H1 (cell line): ENCODE data around the gene XPOT.

Experiments
- CBX5 ChIP-seq: fragments of 300-800, 300-1000 bp; sonication (generic); IDR thresholded peaks from 2 replicates; pipeline ENCODE4 v1.7.1; 2016; ENCODE audit warnings: antibody characterized with exemption, low read length, low read depth
- CTCF ChIP-seq, 3 experiments: IDR thresholded peaks; 1 replicate in 2 of 3; 2 replicates in 1 of 3; pipeline versions ENCODE4 v1.5.1 to v1.6.1; 2011; ENCODE audit warnings: low read length in 3 of 3, mild to moderate bottlenecking in 3 of 3, inconsistent platforms in 2 of 3, low read depth in 1 of 3, moderate library complexity in 1 of 3; ENCODE audit not compliant: insufficient read depth in 1 of 3; ENCODE audit errors: control extremely low read depth in 1 of 3
- EP300 ChIP-seq, 2 experiments: IDR thresholded peaks; 1 replicate in 1 of 2; 2 replicates in 1 of 2; pipeline ENCODE4 v1.6.1; 2011 to 2012; ENCODE audit warnings: low read depth in 2 of 2, low read length in 2 of 2, mild to moderate bottlenecking in 2 of 2, borderline replicate concordance in 1 of 2, inconsistent platforms in 1 of 2, moderate library complexity in 1 of 2
- EZH2 ChIP-seq: fragments of 200-600 bp; sonication (generic); IDR thresholded peaks from 2 replicates; pipeline ENCODE4 v1.7.1; 2012; ENCODE audit warnings: low read depth, mild to moderate bottlenecking, moderate library complexity, low read length, inconsistent platforms; ENCODE audit not compliant: severe bottlenecking
- POLR2A ChIP-seq, 2 experiments: IDR thresholded peaks; 1 replicate in 1 of 2; 2 replicates in 1 of 2; pipeline ENCODE4 v1.6.1; 2011; ENCODE audit warnings: low read depth in 2 of 2, low read length in 2 of 2, mild to moderate bottlenecking in 2 of 2; ENCODE audit errors: control extremely low read depth in 1 of 2
- POLR2AphosphoS5 ChIP-seq: IDR thresholded peaks from 2 replicates; pipeline ENCODE4 v1.6.1; 2011; ENCODE audit warnings: low read depth, low read length
- SP1 ChIP-seq: IDR thresholded peaks from 2 replicates; pipeline ENCODE4 v1.6.1; 2011; ENCODE audit warnings: low read depth, low read length
- USF2 ChIP-seq: IDR thresholded peaks from 2 replicates; pipeline ENCODE4 v1.6.1; 2011; ENCODE audit warnings: low read length, improper control_type of control experiment
- TF ChIP-seq, protein P1 (sequence below): IDR thresholded peaks from 2 replicates; pipeline ENCODE4 v1.6.1; 2012; ENCODE audit warnings: inconsistent platforms
- TF ChIP-seq, protein P2 (sequence below): IDR thresholded peaks from 2 replicates; pipeline ENCODE4 v1.6.1; 2012; ENCODE audit warnings: inconsistent platforms
- TF ChIP-seq, protein P3 (sequence below): IDR thresholded peaks from 2 replicates; pipeline ENCODE4 v1.6.1; 2011; ENCODE audit warnings: low read depth, mild to moderate bottlenecking, low read length; ENCODE audit not compliant: insufficient read depth

DNA sequence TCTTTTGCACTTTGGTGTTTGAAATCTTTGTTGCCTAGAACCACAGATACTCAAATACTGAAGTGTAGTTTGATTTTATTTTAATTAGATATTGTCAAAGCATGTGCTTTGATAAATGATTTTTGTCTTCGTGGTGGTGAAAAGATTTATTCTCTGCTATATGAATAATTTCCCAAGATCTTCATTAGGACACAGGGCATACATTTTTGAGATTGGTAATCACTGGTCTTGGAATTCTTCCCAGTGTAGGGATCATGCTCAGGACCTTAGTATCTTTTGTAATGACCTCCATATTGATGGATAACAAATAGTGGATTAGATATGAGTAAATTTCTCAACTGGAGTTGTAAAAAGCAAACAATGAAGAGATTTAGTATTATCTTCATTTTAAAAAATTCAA, 76.0 kb downstream of the XPOT start:
- TF ChIP-seq POLR2A (IDR thresholded peaks at IDR 0.05; ENCODE audit: control extremely low read depth in 1 of 2, low read depth in 2 of 2, low read length in 2 of 2), result no peak
- TF ChIP-seq, protein P1, sequence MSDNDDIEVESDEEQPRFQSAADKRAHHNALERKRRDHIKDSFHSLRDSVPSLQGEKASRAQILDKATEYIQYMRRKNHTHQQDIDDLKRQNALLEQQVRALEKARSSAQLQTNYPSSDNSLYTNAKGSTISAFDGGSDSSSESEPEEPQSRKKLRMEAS, result no peak
- no peak for TF ChIP-seq CTCF (IDR thresholded peaks at IDR 0.05; ENCODE audit: control extremely low read depth in 1 of 3, insufficient read depth in 1 of 3, low read depth in 1 of 3, low read length in 3 of 3)
- TF ChIP-seq EP300 (IDR thresholded peaks at IDR 0.05; ENCODE audit: borderline replicate concordance in 1 of 2, low read depth in 2 of 2, low read length in 2 of 2), result no peak
- no peak for TF ChIP-seq CBX5
- no peak for TF ChIP-seq POLR2AphosphoS5
- TF ChIP-seq USF2, result no peak
- TF ChIP-seq, protein P2, sequence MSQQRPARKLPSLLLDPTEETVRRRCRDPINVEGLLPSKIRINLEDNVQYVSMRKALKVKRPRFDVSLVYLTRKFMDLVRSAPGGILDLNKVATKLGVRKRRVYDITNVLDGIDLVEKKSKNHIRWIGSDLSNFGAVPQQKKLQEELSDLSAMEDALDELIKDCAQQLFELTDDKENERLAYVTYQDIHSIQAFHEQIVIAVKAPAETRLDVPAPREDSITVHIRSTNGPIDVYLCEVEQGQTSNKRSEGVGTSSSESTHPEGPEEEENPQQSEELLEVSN, result no peak
- no peak for TF ChIP-seq SP1
- TF ChIP-seq EZH2, result no peak
- TF ChIP-seq, protein P3, sequence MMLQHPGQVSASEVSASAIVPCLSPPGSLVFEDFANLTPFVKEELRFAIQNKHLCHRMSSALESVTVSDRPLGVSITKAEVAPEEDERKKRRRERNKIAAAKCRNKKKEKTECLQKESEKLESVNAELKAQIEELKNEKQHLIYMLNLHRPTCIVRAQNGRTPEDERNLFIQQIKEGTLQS, result no peak
